GM21529 (cell line): ENCODE results near the gene LAMA2.

ENCODE experiments used
- ATAC-seq: cut with Tn5 transposase; IDR thresholded peaks from one replicate; pipeline ENCODE4 v1.9.1; 2021; ENCODE audit not compliant: unreplicated experiment

The LAMA2 gene

GRCh38 chr6:129287231-129288177, 404.6 kb downstream of the LAMA2 start:
- ATAC-seq: no peak

- ATAC-seq: no peak
Measured at GRCh38 chr6:129289442-129289841, 406.5 kb downstream of the LAMA2 start.

- ATAC-seq: no peak
Measured at GRCh38 chr6:129292836-129293235, 409.9 kb downstream of the LAMA2 start.

- no peak for ATAC-seq
Measured at GRCh38 chr6:129297592-129297991, 414.7 kb downstream of the LAMA2 start.

- ATAC-seq: no peak
Measured at GRCh38 chr6:129302671-129303070, 419.7 kb downstream of the LAMA2 start.

- ATAC-seq: no peak
Measured at GRCh38 chr6:129306826-129307225, 423.9 kb downstream of the LAMA2 start.

- ATAC-seq: no peak
Measured at GRCh38 chr6:129307845-129308244, 424.9 kb downstream of the LAMA2 start.

GRCh38 chr6:129309154-129309553, 426.2 kb downstream of the LAMA2 start:
- ATAC-seq: no peak

- no peak for ATAC-seq
Measured at GRCh38 chr6:129312880-129313279, 429.9 kb downstream of the LAMA2 start.

- no peak for ATAC-seq
Measured at GRCh38 chr6:129314575-129314974, 431.6 kb downstream of the LAMA2 start.

GRCh38 chr6:129317931-129318820, 435.2 kb downstream of the LAMA2 start:
- ATAC-seq: no peak

GRCh38 chr6:129320892-129321291, 438.0 kb downstream of the LAMA2 start:
- no peak for ATAC-seq

- no peak for ATAC-seq
Measured at GRCh38 chr6:129321303-129321702, 438.4 kb downstream of the LAMA2 start.

GRCh38 chr6:129324345-129324744, 441.4 kb downstream of the LAMA2 start:
- no peak for ATAC-seq

- no peak for ATAC-seq
Measured at GRCh38 chr6:129329678-129330077, 446.7 kb downstream of the LAMA2 start.

- ATAC-seq: no peak
Measured at GRCh38 chr6:129331450-129332138, 448.7 kb downstream of the LAMA2 start.

- ATAC-seq: no peak
Measured at GRCh38 chr6:129335792-129336191, 452.9 kb downstream of the LAMA2 start.

GRCh38 chr6:129338683-129339082, 455.7 kb downstream of the LAMA2 start:
- no peak for ATAC-seq

GRCh38 chr6:129340983-129341382, 458.0 kb downstream of the LAMA2 start:
- ATAC-seq: no peak

GRCh38 chr6:129342243-129342642, 459.3 kb downstream of the LAMA2 start:
- ATAC-seq: no peak

GRCh38 chr6:129342796-129343195, 459.9 kb downstream of the LAMA2 start:
- no peak for ATAC-seq
